M059J (cell line): ENCODE data around the gene PRSS38. TPM values are rescaled to one million over a fixed set of nuclear protein-coding genes. Genes with fewer than 3 reads are reported as not detected.

Source experiments
- DNase-seq: peaks from one replicate; pipeline ENCODE4 v3.0.0-alpha.2; 2012; ENCODE audit warnings: low read depth
- total RNA-seq: library from RNA; depleted of rRNA; stranded (reverse); fragments of >200 nt; shearing (Covaris generic); gene quantifications from 2 replicates; pipeline ENCODE4 v1.2.3, GENCODE V29; 2014

PRSS38 gene
- total RNA-seq, 1 experiment from 2014 or later, result not detected

GRCh38 chr1:227779021-227779441 is 36.4 kb upstream of the PRSS38 start:
- peak; percentile 13 for DNase-seq

GRCh38 chr1:227779685-227780084 is 35.8 kb upstream of the PRSS38 start:
- DNase-seq, result no peak

- no peak for DNase-seq
Observed at GRCh38 chr1:227780101-227781044, 35.1 kb upstream of the PRSS38 start.

DNA sequence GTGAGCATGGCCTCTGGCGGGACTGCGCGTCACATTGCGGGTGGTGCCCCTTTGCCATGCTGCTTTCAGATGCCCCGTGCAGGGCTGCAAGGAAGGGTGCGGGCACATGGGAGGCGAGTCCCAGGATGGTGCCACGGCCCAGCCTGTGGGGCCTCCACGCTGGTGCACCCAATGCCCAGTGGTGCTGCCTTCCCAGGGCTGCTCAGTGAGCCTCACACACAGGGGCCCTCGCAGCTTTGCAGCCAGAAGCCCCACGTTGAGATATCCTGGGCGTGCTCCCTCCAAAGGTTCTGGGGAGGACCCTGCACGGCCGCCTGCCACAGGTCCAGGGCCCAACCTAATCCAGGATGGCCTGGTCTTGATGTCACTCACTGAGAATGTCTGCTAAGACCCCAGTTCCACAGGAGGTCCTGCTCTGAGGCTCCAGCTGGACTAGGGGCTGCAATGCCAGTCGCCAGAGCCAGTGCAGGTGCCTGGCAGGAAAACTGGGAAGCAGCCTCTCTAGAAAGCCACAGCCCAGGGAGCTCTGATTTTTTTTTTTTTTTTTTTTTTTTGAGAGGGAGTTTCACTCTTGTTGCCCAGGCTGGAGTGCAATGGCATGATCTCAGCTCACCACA is 34.1 kb upstream of the PRSS38 start:
- no peak for DNase-seq

DNA sequence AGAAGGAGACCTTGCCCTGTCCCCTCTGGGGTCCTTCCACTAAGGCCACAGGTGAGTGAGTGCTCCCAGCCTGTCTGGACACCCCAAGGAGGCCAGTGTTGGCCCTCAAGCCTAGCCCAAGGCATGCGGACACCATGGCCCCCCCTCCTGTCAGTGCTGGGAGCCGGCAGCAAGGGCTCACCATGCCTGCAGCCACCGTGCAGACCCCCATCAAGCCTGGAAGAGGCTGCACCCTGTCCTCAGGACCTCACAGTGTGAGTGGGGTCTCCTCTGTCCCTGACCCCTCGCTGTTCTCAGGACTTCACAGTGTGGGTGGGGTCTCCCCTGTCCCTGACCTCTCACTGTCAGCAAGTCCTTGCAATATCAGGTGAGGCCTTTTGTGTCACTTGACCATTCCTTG is 33.2 kb upstream of the PRSS38 start:
- no peak for DNase-seq

DNA sequence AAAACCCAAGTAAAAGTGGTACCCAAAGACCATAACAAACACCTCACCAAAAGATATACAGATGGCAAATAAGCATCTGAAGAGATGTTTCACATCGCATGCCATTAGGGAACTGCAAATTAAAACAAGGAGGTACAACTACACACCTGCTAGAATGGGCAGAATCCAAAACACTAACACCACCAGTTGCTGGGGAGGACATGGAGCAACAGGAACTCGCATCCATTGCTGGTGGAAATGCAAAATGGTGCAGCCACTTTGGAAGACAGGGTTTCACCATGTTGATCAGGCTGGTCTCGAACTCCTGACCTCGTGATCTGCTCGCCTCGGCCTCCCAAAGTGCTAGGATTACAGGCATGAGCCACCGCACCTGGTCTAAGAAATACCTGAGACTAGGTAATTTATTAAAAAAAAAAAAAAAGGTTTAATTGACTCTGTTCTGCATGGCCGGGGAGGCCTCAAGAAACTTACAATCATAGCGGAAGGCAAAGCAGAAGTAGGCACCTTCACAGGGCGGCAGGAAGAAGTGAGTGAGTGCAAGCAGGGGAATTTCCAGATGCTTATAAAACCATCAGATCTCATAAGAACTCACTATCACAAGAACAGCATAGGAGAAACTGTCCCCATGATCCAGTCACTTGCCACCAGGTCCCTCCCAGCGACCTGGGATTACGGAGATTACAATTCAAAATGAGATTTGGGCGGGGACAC is 30.2 kb upstream of the PRSS38 start:
- DNase-seq, result no peak

GRCh38 chr1:227785805-227786671 is 29.4 kb upstream of the PRSS38 start:
- DNase-seq, result no peak

GRCh38 chr1:227786673-227787512 is 28.6 kb upstream of the PRSS38 start:
- DNase-seq, result no peak

- peak; percentile 87 for DNase-seq
Observed at GRCh38 chr1:227787513-227788270, 27.8 kb upstream of the PRSS38 start.

GRCh38 chr1:227788271-227789083 is 27.0 kb upstream of the PRSS38 start:
- DNase-seq, result peak; percentile 57

DNA sequence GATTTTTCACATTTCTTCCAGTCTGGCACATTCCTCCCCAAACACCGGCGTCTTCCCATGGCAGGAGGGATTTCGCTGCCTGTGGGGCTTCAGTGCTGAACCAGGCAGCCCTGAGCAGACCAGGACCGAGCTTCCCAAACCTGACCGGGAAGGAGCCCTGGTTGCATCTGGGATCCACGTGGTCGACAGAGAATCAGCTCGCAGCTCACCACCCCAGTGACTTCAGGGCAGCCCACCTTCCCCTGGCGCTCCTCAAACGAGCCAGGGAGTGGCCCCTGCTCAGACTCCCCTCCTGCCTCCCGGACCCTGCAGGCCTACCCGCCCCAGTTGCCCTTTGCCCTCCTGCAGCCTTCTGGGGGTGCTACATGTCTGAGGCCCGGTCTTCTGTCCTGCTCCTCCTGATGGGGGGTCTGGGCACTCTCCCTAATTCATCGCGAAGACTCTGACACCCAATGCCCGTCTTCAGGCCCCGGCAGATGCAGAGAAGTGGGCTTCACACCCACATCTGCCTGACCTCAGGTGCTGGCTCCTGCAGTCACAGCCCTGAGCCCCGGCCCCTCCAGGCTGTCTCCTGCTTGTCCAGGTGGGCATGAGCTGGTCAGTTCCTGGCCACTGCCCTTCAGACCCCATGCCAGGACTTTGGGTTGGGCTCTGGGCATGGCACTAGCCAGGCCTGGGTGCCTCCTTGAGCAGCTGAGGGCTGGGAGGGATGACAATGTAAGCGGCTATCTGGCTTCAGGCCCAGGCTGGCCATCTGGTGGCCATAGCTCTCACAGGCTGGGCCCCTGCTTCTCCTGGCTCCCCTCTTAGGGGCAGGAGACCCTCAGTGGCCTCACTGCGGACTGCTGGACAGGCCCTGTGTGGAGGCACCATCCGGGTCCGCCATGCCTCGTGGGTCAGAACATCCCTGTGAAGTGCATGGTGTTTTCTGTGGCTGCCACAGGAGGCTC is 26.1 kb upstream of the PRSS38 start:
- peak; percentile 46 for DNase-seq

DNA sequence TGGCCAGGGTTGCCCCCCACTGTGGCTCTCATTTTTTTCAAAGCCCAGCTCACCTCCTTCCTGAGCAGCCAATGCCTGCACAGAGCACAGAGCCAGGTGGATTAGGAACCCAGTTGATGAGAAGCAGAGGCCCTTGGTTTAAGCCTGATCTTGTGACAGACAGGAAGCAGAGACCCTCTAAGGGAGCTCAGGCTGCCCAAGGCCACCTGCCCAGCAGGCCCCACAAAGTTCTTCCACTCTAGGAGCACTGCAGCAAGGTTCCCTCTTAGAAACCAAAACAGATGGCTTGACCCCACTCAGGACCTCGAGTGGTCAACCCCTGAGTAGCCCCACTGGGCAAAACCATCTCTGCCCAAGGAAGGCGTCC is 25.5 kb upstream of the PRSS38 start:
- DNase-seq, result no peak

GRCh38 chr1:227790868-227791267 is 24.6 kb upstream of the PRSS38 start:
- no peak for DNase-seq

DNA sequence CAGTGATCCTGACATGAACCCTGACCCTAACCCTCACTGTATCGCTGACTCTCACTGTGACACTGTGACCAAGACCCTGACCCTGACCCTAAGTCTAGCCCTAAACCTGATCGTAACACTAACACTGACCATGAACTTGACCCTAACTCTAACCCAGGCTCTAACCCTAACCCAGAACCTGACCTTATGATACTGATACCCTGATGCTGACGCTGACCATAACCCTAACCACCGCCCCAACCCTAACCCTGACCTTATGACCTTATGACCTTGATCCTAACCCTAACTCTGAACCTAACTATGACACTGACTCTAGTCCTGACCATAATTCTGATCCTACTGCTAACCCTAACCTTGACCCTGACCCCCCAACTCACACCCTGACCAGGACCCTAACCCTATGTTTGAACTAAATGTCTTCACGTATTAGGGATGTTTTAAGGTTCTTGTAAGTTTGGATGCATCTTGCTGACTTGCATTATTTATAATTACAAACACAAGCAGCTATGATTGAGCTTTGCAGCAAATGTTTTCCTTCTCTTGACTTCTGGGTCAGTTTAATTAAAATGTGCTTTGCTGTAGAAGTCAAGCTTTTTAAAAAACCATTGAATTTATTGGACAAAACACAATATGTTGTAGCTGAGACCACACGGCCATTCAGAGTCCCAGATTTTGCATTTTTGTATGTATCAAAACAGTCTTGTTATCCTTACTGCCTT is 23.9 kb upstream of the PRSS38 start:
- no peak for DNase-seq

DNA sequence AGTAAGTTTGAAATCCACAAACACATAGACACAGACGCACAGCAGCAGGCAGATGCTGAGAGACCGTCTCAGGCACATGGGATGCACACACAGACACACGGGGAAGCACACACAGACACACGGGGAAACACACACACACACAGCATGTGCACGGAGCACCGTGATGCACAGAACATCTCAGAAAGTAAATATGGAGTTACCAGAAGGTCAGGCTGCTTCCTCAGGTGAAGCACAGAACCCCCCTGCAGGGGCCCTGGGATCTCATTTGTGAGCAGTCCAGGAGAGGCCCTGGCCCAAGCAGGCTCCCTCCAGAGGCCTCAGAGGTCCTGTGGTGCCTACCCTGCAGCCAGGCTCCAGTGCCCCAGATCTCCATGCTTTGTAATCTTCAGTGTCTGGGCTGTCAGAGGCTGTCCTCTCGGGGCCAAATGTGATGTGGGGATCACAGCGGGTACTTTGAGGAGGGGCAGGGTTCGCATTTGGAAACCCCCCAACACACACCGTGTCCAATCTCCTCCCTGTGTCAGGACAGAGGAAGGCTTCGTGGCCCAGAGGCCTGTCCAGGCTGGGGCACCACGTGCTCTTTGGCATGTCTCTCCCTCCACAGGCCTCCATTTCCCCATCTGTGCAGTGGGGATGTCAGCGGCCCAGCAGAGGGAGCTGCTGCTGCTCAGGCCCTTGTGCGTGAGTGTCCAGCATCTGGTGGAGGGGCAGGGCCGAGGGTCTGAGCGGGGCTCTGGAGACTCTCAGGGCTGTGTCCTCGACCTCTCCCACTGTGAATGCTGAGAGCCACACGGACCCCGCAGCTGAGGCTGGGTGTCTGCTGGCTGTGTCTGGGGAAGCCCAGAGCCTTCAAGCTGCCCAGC is 23.0 kb upstream of the PRSS38 start:
- DNase-seq, result no peak
